Nephron (organoid): ENCODE data around the gene FZD4.
"Not testable (repeated sequence)": the region's sequence is repeated elsewhere in the genome, so short reads cannot be mapped to it uniquely, and the experiment has no call there.

Source experiments
- H3K27ac Mint-ChIP-seq, 3 experiments: 2 replicates each; pipeline ENCODE4 v1.8.0; 2020; ENCODE audit warnings: mixed read lengths in 3 of 3, mild to moderate bottlenecking in 2 of 3, moderate library complexity in 1 of 3
- H3K27me3 Mint-ChIP-seq: 2 replicates; pipeline ENCODE4 v1.8.0; 2021; ENCODE audit warnings: low read depth, mild to moderate bottlenecking, moderate library complexity, mixed read lengths
- H3K36me3 Mint-ChIP-seq: 2 replicates; pipeline ENCODE4 v1.8.0; 2020; ENCODE audit warnings: low read depth, mixed read lengths
- H3K4me1 Mint-ChIP-seq: 2 replicates; pipeline ENCODE4 v1.8.0; 2020; ENCODE audit warnings: mixed read lengths
- H3K4me3 Mint-ChIP-seq, 3 experiments: 2 replicates each; pipeline ENCODE4 v1.8.0; 2020; ENCODE audit warnings: mild to moderate bottlenecking in 3 of 3, mixed read lengths in 3 of 3, moderate library complexity in 2 of 3
- H3K9me3 Mint-ChIP-seq: 2 replicates; pipeline ENCODE4 v1.8.0; 2020; ENCODE audit warnings: mixed read lengths
- CTCF ChIP-seq, 3 experiments: fragments of 200-600 bp; sonication (generic); IDR thresholded peaks; one replicate each; pipeline ENCODE4 v1.5.0; 2021; ENCODE audit warnings: antibody characterized with exemption in 3 of 3; ENCODE audit not compliant: unreplicated experiment in 3 of 3

Gene FZD4

GRCh38 chr11:86955361-86956120, at the start of gene FZD4:
TSS of gene FZD4 (minus strand) at chr11:86955395. CDS start at chr11:86955085, 310 bp downstream.
- Mint-ChIP-seq H3K27ac (peak within 1 kb of the TSS; percentile 93 to 97 (median 93)), H3K9me3 (no peaks in the 10 kb centered on the region), H3K4me1 (peaks cover 57% of the 10 kb centered on the region), H3K36me3 (peaks cover 25% of the 10 kb centered on the region), H3K4me3 (peak within 1 kb of the TSS; percentile 92 to 97 (median 95)), H3K27me3 (no peaks in the 10 kb centered on the region)
- peak in 1 of 3 experiments; percentile 27 for TF ChIP-seq CTCF (IDR thresholded peaks at IDR 0.05; ENCODE audit: unreplicated experiment in 3 of 3)

- H3K27me3 Mint-ChIP-seq, H3K4me3 Mint-ChIP-seq, H3K9me3 Mint-ChIP-seq, H3K27ac Mint-ChIP-seq, H3K36me3 Mint-ChIP-seq, H3K4me1 Mint-ChIP-seq: not testable (repeated sequence)
Observed at GRCh38 chr11:87004281-87004680, 49.1 kb upstream of the FZD4 start.

DNA sequence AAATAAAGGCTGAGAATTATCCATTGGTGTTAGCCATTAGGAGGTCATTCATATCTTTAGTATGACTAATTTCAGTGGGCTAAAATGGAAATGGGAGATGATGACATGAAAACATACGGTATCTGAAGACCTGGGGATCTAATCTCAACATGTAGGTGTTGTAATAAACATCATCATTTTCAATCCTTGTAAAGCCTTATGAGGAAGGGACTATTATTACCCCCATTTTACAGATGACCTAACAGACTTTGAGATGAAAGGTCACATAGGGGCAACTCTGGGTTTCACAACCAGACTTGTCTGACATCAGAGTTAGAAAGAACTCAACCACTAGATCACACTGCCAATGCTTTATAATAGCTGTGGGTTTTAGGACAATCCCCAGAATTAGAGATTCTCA, 47.7 kb upstream of the FZD4 start:
- Mint-ChIP-seq H3K4me3 (no peak overlapping the region), H3K27ac (no peak overlapping the region), H3K27me3 (no peaks in the 10 kb centered on the region), H3K36me3 (no peaks in the 10 kb centered on the region), H3K9me3 (no peaks in the 10 kb centered on the region), H3K4me1 (peaks cover 10% of the 10 kb centered on the region)
- TF ChIP-seq CTCF (IDR thresholded peaks at IDR 0.05; ENCODE audit: unreplicated experiment in 3 of 3), result no peak

- no peak for TF ChIP-seq CTCF (IDR thresholded peaks at IDR 0.05; ENCODE audit: unreplicated experiment in 3 of 3)
- Mint-ChIP-seq H3K4me1 (peaks cover 10% of the 10 kb centered on the region), H3K4me3 (no peak overlapping the region), H3K36me3 (no peaks in the 10 kb centered on the region), H3K27ac (peak overlapping the region; percentile 21 to 52 (median 43)), H3K9me3 (no peaks in the 10 kb centered on the region), H3K27me3 (no peaks in the 10 kb centered on the region)
Observed at GRCh38 chr11:86999859-87000753, 44.9 kb upstream of the FZD4 start.

DNA sequence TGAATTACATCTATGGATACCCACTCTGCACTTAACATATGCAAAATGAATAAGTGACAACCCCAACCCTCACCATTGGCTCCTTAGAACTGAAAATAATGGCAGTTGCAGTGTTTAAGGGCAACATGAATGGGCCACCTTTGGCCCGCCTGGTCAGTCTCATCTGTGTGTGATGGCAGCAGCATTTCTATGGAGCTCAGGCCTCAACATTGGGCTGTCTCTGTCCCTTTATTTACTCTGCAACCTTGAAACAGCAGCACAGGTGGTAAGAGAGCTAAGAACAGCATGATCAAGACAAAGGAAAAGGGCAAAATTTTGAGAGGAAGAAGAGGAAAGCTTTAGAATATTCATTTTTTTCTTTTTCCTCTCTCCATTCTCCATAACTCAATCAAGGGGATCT, 44.2 kb upstream of the FZD4 start:
- Mint-ChIP-seq H3K9me3 (no peaks in the 10 kb centered on the region), H3K27me3 (no peaks in the 10 kb centered on the region), H3K27ac (peak overlapping the region in 1 of 3 experiments; percentile 43), H3K4me3 (no peak overlapping the region), H3K36me3 (no peaks in the 10 kb centered on the region), H3K4me1 (peaks cover 10% of the 10 kb centered on the region)
- TF ChIP-seq CTCF (IDR thresholded peaks at IDR 0.05; ENCODE audit: unreplicated experiment in 3 of 3), result no peak

DNA sequence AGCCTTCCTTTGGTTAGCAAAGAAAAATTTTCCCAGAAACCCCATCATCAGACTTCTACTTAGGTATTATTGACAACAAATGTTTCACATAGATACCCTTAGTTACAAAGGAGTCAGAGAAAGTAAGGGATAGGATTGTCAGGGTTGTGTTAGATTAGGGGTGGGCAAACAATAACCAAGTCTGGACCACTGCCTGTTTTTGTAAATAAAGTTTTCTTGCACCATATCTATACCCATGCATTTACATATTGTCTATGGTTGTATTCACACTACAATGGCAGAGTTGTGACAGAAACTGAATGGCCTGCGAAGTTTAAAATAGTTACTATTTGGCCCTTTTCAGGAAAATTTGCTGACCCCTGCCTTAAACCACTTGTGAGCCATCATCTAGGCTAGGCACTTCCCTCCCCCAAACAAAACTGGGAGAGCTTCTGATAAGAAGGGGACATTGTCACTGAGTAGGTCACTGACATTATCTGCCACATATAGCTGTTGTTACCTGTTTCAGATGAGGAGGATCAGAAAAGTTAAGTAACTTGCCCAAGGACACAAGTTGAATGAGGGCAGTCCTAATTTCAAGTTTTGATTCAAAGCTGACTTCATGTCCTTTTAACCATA, 41.9 kb upstream of the FZD4 start:
- no peak overlapping the region for H3K4me3 Mint-ChIP-seq
- no peak for TF ChIP-seq CTCF (IDR thresholded peaks at IDR 0.05; ENCODE audit: unreplicated experiment in 3 of 3)
- no peaks in the 10 kb centered on the region for H3K9me3 Mint-ChIP-seq
- H3K27ac Mint-ChIP-seq, result no peak overlapping the region
- H3K4me1 Mint-ChIP-seq, result peaks cover 10% of the 10 kb centered on the region
- H3K36me3 Mint-ChIP-seq, result no peaks in the 10 kb centered on the region
- no peaks in the 10 kb centered on the region for H3K27me3 Mint-ChIP-seq
